Activated CD4-positive, alpha-beta T cell treated with anti-CD3 and anti-CD28 coated beads for 24 hours (primary cell): Measurements from ENCODE around the gene KIF18B.

Experiments
- DNase-seq, 2 donors: peaks; one replicate each; pipeline ENCODE4 v3.0.0-alpha.2; 2020; ENCODE audit warnings: low read depth in 2 of 2

KIF18B gene

DNA sequence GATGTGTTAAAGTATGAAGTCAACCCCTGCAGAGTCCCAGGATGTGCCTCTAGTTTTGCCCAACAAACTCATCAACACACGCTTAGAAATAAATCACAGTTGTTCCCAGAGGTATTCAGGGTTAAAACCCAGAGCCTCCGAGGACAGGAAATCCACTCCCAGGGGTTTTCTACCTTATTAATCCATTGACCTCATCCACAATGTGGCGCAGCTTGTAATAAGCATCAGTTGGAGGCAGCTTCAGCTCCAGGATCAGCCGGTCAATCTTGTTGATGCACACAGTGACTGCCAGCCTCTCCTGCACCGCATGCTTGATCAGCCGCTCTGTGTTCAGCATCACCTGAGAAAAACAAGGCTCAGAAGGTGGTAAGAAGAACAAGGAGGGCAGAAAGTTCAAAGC, 71.8 kb downstream of the KIF18B start:
- no peak for DNase-seq
